Parathyroid adenoma (tissue), 2 donors: ENCODE measurements around the gene DTD1.

ENCODE experiments used
- H2AFZ ChIP-seq: fragments of 300-600 bp; sonication (generic); one replicate; pipeline ENCODE4 v1.7.0; 2017; ENCODE audit warnings: antibody characterized with exemption, mild to moderate bottlenecking
- H3K27ac ChIP-seq: fragments of 300-600 bp; sonication (generic); one replicate; pipeline ENCODE4 v1.7.0; 2017
- H3K27me3 ChIP-seq: fragments of 300-600 bp; sonication (generic); one replicate; pipeline ENCODE4 v1.7.0; 2017; ENCODE audit warnings: low read length; ENCODE audit not compliant: control insufficient read depth, insufficient read depth
- H3K36me3 ChIP-seq: fragments of 300-600 bp; sonication (generic); one replicate; pipeline ENCODE4 v1.7.0; 2017; ENCODE audit warnings: low read length; ENCODE audit not compliant: control insufficient read depth, insufficient read depth
- H3K4me1 ChIP-seq: fragments of 300-600 bp; sonication (generic); one replicate; pipeline ENCODE4 v1.7.0; 2017; ENCODE audit warnings: control low read depth
- H3K4me2 ChIP-seq: fragments of 300-600 bp; sonication (generic); one replicate; pipeline ENCODE4 v1.7.0; 2017; ENCODE audit warnings: low read length
- H3K4me3 ChIP-seq: fragments of 300-600 bp; sonication (generic); one replicate; pipeline ENCODE4 v1.7.0; 2017; ENCODE audit warnings: low read depth, low read length
- H3K79me2 ChIP-seq: fragments of 300-600 bp; sonication (generic); one replicate; pipeline ENCODE4 v1.7.0; 2017; ENCODE audit warnings: control low read depth
- H3K9ac ChIP-seq: fragments of 300-600 bp; sonication (generic); one replicate; pipeline ENCODE4 v1.7.0; 2017; ENCODE audit warnings: mild to moderate bottlenecking
- H3K9me3 ChIP-seq: fragments of 300-600 bp; sonication (generic); one replicate; pipeline ENCODE4 v1.7.0; 2017; ENCODE audit warnings: low read length; ENCODE audit not compliant: control insufficient read depth
- CTCF ChIP-seq: fragments of 300-600 bp; sonication (generic); IDR thresholded peaks from one replicate; pipeline ENCODE4 v1.7.0; 2017; ENCODE audit warnings: antibody characterized with exemption, mild to moderate bottlenecking
- donor health status: primary hyperparathyroidism.

The DTD1 gene

GRCh38 chr20:18727032-18727508 lies 139.2 kb downstream of the DTD1 start:
- H2AFZ ChIP-seq = no peak overlapping the region
- H3K9ac ChIP-seq = no peak overlapping the region
- H3K27ac ChIP-seq = no peak overlapping the region
- H3K4me3 ChIP-seq = no peak overlapping the region
- no peaks in the 10 kb centered on the region for H3K4me1 ChIP-seq
- H3K4me2 ChIP-seq = no peak overlapping the region
- H3K36me3 ChIP-seq = no peaks in the 10 kb centered on the region
- H3K79me2 ChIP-seq = peaks cover 4% of the 10 kb centered on the region
- TF ChIP-seq CTCF = no peak
- no peaks in the 10 kb centered on the region for H3K27me3 ChIP-seq
- H3K9me3 ChIP-seq = no peaks in the 10 kb centered on the region

GRCh38 chr20:18728165-18728869 lies 140.5 kb downstream of the DTD1 start:
- Histone ChIP-seq H3K4me3 (no peak overlapping the region), H3K9ac (no peak overlapping the region), H3K79me2 (peaks cover 4% of the 10 kb centered on the region), H2AFZ (no peak overlapping the region), H3K4me1 (no peaks in the 10 kb centered on the region), H3K27ac (no peak overlapping the region), H3K36me3 (no peaks in the 10 kb centered on the region), H3K27me3 (no peaks in the 10 kb centered on the region), H3K9me3 (no peaks in the 10 kb centered on the region), H3K4me2 (no peak overlapping the region)
- no peak for TF ChIP-seq CTCF

GRCh38 chr20:18728870-18729224 lies 141.0 kb downstream of the DTD1 start:
- Histone ChIP-seq H3K79me2 (peaks cover 4% of the 10 kb centered on the region), H3K27me3 (no peaks in the 10 kb centered on the region), H3K4me3 (no peak overlapping the region), H3K4me2 (no peak overlapping the region), H3K4me1 (no peaks in the 10 kb centered on the region), H3K36me3 (no peaks in the 10 kb centered on the region), H3K9ac (no peak overlapping the region), H2AFZ (no peak overlapping the region), H3K27ac (no peak overlapping the region), H3K9me3 (no peaks in the 10 kb centered on the region)
- no peak for TF ChIP-seq CTCF

GRCh38 chr20:18729231-18729825 lies 141.5 kb downstream of the DTD1 start:
- H3K4me2 ChIP-seq = no peak overlapping the region
- no peak overlapping the region for H3K27ac ChIP-seq
- no peak for TF ChIP-seq CTCF
- H3K36me3 ChIP-seq = no peaks in the 10 kb centered on the region
- no peak overlapping the region for H3K4me3 ChIP-seq
- no peaks in the 10 kb centered on the region for H3K4me1 ChIP-seq
- no peaks in the 10 kb centered on the region for H3K27me3 ChIP-seq
- no peaks in the 10 kb centered on the region for H3K9me3 ChIP-seq
- H3K79me2 ChIP-seq = peaks cover 4% of the 10 kb centered on the region
- no peak overlapping the region for H2AFZ ChIP-seq
- H3K9ac ChIP-seq = no peak overlapping the region

GRCh38 chr20:18731940-18732339 lies 144.1 kb downstream of the DTD1 start:
- Histone ChIP-seq H2AFZ (no peak overlapping the region), H3K4me2 (no peak overlapping the region), H3K4me1 (no peaks in the 10 kb centered on the region)

More at GRCh38 chr20:18731940-18732339, 144.1 kb downstream of the DTD1 start:
- Histone ChIP-seq H3K9me3 (no peaks in the 10 kb centered on the region), H3K79me2 (peaks cover 4% of the 10 kb centered on the region), H3K27ac (no peak overlapping the region), H3K27me3 (no peaks in the 10 kb centered on the region), H3K4me3 (no peak overlapping the region), H3K36me3 (no peaks in the 10 kb centered on the region), H3K9ac (no peak overlapping the region)
- no peak for TF ChIP-seq CTCF
